ENCODE data around the gene MMD2.

The MMD2 gene

DNA sequence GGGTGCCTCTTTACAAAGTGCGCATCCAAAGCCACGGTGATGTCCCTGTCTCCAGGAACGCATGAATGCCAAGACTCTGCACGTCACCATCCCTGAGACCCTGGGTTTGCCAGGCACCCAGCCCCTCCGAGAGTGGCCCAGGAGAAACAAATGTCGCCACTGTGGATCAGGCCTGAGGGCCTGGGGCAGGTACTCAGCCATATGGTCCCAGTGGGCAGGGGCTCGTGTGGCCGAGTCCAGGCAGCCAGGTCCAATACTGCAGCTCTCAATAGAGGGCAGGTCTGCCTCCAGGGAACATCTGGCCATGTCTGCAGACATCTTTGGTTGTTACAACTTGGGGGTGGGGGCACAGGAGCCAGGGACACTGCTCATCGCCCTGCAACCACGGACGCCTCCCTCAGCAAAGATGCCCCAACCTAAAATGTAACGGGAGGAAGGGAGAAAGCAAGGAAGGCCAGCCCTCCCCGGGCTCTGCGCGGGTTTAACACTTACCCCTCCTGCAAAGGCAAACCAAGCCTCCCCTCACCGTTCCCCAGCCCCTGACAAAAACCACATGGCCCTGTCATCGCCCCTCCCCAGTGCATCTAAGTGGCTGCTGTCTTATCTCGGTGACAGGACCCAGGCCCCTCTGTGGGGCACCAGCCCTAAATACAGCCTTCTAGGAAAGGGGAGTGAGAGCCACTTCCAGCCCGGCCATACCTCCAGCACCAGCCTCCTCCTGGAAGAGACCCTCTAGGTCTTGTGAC lies 86.9 kb downstream of the MMD2 start:
- H3K27ac ChIP-seq: no peak overlapping the region
- TF ChIP-seq, protein P1, sequence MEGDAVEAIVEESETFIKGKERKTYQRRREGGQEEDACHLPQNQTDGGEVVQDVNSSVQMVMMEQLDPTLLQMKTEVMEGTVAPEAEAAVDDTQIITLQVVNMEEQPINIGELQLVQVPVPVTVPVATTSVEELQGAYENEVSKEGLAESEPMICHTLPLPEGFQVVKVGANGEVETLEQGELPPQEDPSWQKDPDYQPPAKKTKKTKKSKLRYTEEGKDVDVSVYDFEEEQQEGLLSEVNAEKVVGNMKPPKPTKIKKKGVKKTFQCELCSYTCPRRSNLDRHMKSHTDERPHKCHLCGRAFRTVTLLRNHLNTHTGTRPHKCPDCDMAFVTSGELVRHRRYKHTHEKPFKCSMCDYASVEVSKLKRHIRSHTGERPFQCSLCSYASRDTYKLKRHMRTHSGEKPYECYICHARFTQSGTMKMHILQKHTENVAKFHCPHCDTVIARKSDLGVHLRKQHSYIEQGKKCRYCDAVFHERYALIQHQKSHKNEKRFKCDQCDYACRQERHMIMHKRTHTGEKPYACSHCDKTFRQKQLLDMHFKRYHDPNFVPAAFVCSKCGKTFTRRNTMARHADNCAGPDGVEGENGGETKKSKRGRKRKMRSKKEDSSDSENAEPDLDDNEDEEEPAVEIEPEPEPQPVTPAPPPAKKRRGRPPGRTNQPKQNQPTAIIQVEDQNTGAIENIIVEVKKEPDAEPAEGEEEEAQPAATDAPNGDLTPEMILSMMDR (conservative IDR thresholded peaks at IDR 0.05): no peak
- TF ChIP-seq ZFX (IDR thresholded peaks at IDR 0.05): no peak

DNA sequence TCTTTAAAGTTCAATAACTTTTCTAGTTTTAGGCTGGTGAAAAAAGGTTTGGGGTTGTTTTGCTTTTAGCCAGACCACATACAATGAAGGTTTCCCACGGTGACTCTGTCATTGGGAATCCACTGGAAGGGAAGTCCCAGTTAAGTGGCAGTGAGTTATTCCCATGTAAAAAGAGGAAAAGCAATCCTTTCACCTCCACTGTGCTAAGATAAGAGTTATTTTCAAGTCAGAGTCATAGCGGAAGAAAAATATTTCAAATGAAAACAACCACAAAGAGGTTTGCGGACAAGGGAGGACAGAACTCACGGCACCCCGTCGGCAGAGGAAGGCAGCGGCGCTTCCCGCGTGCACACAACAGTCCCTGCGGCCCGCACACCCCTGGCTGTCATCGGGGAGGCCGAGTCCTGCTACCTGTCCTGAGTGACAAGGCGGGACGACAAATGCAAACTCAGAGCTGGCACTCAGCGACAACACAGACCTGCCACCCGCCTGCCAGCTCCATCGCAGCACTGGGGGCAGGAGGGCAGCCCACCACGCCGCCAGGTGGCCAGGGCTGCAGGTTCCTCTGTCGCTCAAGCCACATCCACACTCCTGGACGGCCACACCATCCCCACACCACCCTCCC lies 87.8 kb downstream of the MMD2 start:
- no peak for TF ChIP-seq ZFX (IDR thresholded peaks at IDR 0.05)
- TF ChIP-seq, protein P1 (conservative IDR thresholded peaks at IDR 0.05): no peak
- no peak overlapping the region for H3K27ac ChIP-seq

DNA sequence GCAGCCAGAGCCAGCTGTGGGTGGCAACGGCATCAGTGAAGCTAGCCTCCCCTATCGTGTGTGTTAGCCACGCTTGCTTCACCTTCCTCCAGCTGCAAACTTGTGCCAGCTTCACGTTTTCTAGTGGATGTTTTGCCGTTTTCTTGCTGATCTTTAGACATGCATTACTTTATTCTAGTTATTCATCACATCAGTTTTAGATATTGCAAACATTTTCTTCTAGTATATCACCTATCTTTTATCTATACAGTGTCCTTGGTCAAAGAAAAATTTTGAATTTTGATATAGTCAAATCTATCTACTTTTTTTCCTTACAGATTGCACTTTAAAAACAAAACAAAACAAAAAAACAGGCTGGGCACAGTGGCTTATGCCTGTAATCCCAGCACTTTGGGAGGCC lies 90.5 kb downstream of the MMD2 start:
- TF ChIP-seq, protein P1 (conservative IDR thresholded peaks at IDR 0.05): no peak
- TF ChIP-seq ZFX (IDR thresholded peaks at IDR 0.05): no peak
- H3K27ac ChIP-seq: no peak overlapping the region

- TF ChIP-seq, protein P1 (conservative IDR thresholded peaks at IDR 0.05): no peak
- no peak for TF ChIP-seq ZFX (IDR thresholded peaks at IDR 0.05)
- H3K27ac ChIP-seq: no peak overlapping the region
Measured at GRCh38 chr7:4866528-4867496, 92.2 kb downstream of the MMD2 start.

DNA sequence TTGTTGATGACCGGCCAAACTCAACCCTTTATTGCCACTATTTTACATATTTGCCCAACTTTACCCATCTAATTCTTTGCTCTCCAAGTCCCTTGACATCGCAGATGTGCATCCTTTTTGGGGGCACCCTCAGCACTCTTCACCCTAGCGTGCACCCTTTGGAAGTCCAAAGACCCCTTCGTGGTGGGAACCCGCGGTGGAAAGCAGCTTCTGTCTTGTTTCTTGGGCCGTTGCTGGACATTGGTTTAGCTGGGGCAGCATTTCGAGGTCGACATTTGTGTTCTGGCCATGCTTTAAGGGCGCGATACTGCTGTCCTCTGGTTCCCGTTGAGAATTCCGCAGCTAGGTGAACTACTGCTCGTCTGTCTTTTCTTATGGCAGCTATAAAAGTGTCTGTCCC lies 96.8 kb downstream of the MMD2 start:
- TF ChIP-seq ZFX (IDR thresholded peaks at IDR 0.05): no peak
- TF ChIP-seq, protein P1 (conservative IDR thresholded peaks at IDR 0.05): no peak
- no peak overlapping the region for H3K27ac ChIP-seq

DNA sequence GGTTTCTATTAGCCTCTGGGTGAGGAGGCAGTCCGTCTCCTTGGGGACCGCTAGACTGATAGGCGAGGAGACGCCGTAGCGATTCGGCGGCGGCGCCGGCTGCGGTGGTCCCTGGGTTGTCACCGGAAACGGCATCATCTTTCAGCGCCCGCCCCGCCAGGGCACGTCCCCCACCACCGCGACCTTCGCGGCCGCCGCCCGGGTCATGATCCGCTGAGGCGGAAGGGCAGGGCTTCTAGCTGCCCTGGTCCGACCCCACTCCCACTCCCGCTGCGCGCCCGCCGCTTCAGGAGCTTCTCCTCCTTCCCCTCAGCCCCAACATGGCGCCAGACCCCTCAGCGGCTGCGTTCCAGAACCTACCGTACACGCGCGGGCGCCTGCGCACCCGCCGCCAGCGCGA lies 97.3 kb downstream of the MMD2 start, which contains the start of gene PAPOLB:
Gene PAPOLB, minus strand, starts transcription at position 358 of the 400 bp plus-strand sequence. Its CDS starts 220 bp downstream, at position 138.
- TF ChIP-seq, protein P1 (conservative IDR thresholded peaks at IDR 0.05): no peak
- no peak for TF ChIP-seq ZFX (IDR thresholded peaks at IDR 0.05)
- no peak within 1 kb of the TSS for H3K27ac ChIP-seq
